H9 (cell line): ENCODE results near the gene MTHFS. TPM values are rescaled to one million over a fixed set of nuclear protein-coding genes. Genes with fewer than 3 reads are reported as not detected.

Experiments used
- DNase-seq: peaks from one replicate; pipeline ENCODE4 v3.0.0-alpha.2; 2017
- H2AFZ ChIP-seq: one replicate; pipeline ENCODE4 v1.6.1; 2013; ENCODE audit warnings: mild to moderate bottlenecking, low read length, control low read depth, moderate library complexity
- H2AK5ac ChIP-seq: 2 replicates; pipeline ENCODE4 v1.6.1; 2013; ENCODE audit warnings: low read length, control low read depth, mixed read lengths; ENCODE audit not compliant: insufficient read length
- H2BK120ac ChIP-seq: one replicate; pipeline ENCODE4 v1.6.1; 2013; ENCODE audit warnings: low read depth, mild to moderate bottlenecking, low read length, control low read depth, inconsistent platforms; ENCODE audit not compliant: poor library complexity, severe bottlenecking
- H2BK12ac ChIP-seq: 2 replicates; pipeline ENCODE4 v1.6.1; 2013; ENCODE audit warnings: low read length, control low read depth, mixed read lengths, low read depth; ENCODE audit not compliant: insufficient read length
- H2BK15ac ChIP-seq: 2 replicates; pipeline ENCODE4 v1.6.1; 2013; ENCODE audit warnings: low read depth, low read length, control low read depth
- H2BK20ac ChIP-seq: one replicate; pipeline ENCODE4 v1.6.1; 2013; ENCODE audit warnings: low read depth, mild to moderate bottlenecking, low read length, control low read depth, inconsistent platforms; ENCODE audit not compliant: poor library complexity, severe bottlenecking
- H2BK5ac ChIP-seq: 2 replicates; pipeline ENCODE4 v1.6.1; 2013; ENCODE audit warnings: low read length, control low read depth, mixed read lengths; ENCODE audit not compliant: insufficient read length
- H3K14ac ChIP-seq: 2 replicates; pipeline ENCODE4 v1.6.1; 2013; ENCODE audit warnings: low read length, control low read depth; ENCODE audit not compliant: insufficient read depth
- H3K18ac ChIP-seq: 2 replicates; pipeline ENCODE4 v1.6.1; 2013; ENCODE audit warnings: low read depth, mild to moderate bottlenecking, mixed read lengths, low read length, control low read depth; ENCODE audit not compliant: insufficient read length
- H3K23ac ChIP-seq: 2 replicates; pipeline ENCODE4 v1.6.1; 2013; ENCODE audit warnings: low read length, control low read depth, mixed read lengths, low read depth; ENCODE audit not compliant: insufficient read length
- H3K23me2 ChIP-seq: 2 replicates; pipeline ENCODE4 v1.6.1; 2013; ENCODE audit warnings: low read depth, mild to moderate bottlenecking, mixed read lengths, low read length, control low read depth; ENCODE audit not compliant: insufficient read length, poor library complexity, severe bottlenecking
- H3K27ac ChIP-seq: 2 replicates; pipeline ENCODE4 v1.5.1; 2013; ENCODE audit warnings: low read length, control low read depth, mixed read lengths, low read depth; ENCODE audit not compliant: insufficient read length
- H3K27me3 ChIP-seq: 2 replicates; pipeline ENCODE4 v1.6.1; 2013; ENCODE audit warnings: low read length, control low read depth, inconsistent platforms; ENCODE audit not compliant: insufficient read depth
- H3K4ac ChIP-seq: 2 replicates; pipeline ENCODE4 v1.6.1; 2013; ENCODE audit warnings: low read depth, mild to moderate bottlenecking, control low read depth, inconsistent platforms, low read length, moderate library complexity
- H3K4me1 ChIP-seq: 2 replicates; pipeline ENCODE4 v1.6.1; 2013; ENCODE audit warnings: low read length, control low read depth, inconsistent platforms; ENCODE audit not compliant: insufficient read depth
- H3K4me2 ChIP-seq: 2 replicates; pipeline ENCODE4 v1.6.1; 2013; ENCODE audit warnings: low read length, control low read depth, mixed read lengths; ENCODE audit not compliant: insufficient read length, insufficient read depth
- H3K56ac ChIP-seq: 2 replicates; pipeline ENCODE4 v1.6.1; 2013; ENCODE audit warnings: low read depth, mild to moderate bottlenecking, mixed read lengths, low read length, control low read depth; ENCODE audit not compliant: insufficient read length
- H3K79me1 ChIP-seq: 2 replicates; pipeline ENCODE4 v1.6.1; 2013; ENCODE audit warnings: low read depth, mild to moderate bottlenecking, moderate library complexity, low read length, control low read depth, inconsistent platforms; ENCODE audit not compliant: insufficient read depth, poor library complexity, severe bottlenecking
- H3K79me2 ChIP-seq: 2 replicates; pipeline ENCODE4 v1.6.1; 2013; ENCODE audit warnings: low read length, control low read depth, inconsistent platforms; ENCODE audit not compliant: insufficient read depth
- H3K9ac ChIP-seq: 2 replicates; pipeline ENCODE4 v1.6.1; 2013; ENCODE audit warnings: low read length, control low read depth, mixed read lengths; ENCODE audit not compliant: insufficient read length; ENCODE audit errors: extremely low read depth
- H3K9me3 ChIP-seq: one replicate; pipeline ENCODE4 v1.6.1; 2013; ENCODE audit warnings: low read depth, low read length, inconsistent platforms; ENCODE audit not compliant: control insufficient read depth
- H3T11ph ChIP-seq: one replicate; pipeline ENCODE4 v1.6.1; 2013; ENCODE audit warnings: mild to moderate bottlenecking, low read length, control low read depth, inconsistent platforms
- H4K20me1 ChIP-seq: one replicate; pipeline ENCODE4 v1.6.1; 2013; ENCODE audit not compliant: control insufficient read depth, insufficient read length, insufficient read depth
- H4K5ac ChIP-seq: 2 replicates; pipeline ENCODE4 v1.6.1; 2013; ENCODE audit warnings: low read depth, mild to moderate bottlenecking, mixed read lengths, low read length, control low read depth; ENCODE audit not compliant: insufficient read length
- H4K8ac ChIP-seq: replicated peaks from 2 replicates; pipeline ENCODE4 v1.6.1; 2013; ENCODE audit warnings: low read length, control low read depth, mixed read lengths, low read depth; ENCODE audit not compliant: insufficient read length
- H4K91ac ChIP-seq: 2 replicates; pipeline ENCODE4 v1.6.1; 2013; ENCODE audit warnings: low read depth, mild to moderate bottlenecking, moderate library complexity, mixed read lengths, low read length, control low read depth; ENCODE audit not compliant: insufficient read length
- H3K27ac Mint-ChIP-seq, 3 experiments: 2 replicates in 2 of 3; 3 replicates in 1 of 3; pipeline ENCODE4 v1.8.0; 2020 to 2021; ENCODE audit warnings: mixed read lengths in 3 of 3, mild to moderate bottlenecking in 1 of 3, moderate library complexity in 1 of 3
- H3K27me3 Mint-ChIP-seq: 2 replicates; pipeline ENCODE4 v1.8.0; 2021; ENCODE audit warnings: low read depth, mild to moderate bottlenecking, moderate library complexity, mixed read lengths
- H3K36me3 Mint-ChIP-seq, 3 experiments: 2 replicates in 2 of 3; 3 replicates in 1 of 3; pipeline ENCODE4 v1.8.0; 2020 to 2021; ENCODE audit warnings: low read depth in 3 of 3, mixed read lengths in 3 of 3; ENCODE audit not compliant: insufficient read depth in 1 of 3
- H3K4me1 Mint-ChIP-seq, 2 experiments: 2 replicates each; pipeline ENCODE4 v1.8.0; 2020; ENCODE audit warnings: mixed read lengths in 2 of 2
- H3K4me3 Mint-ChIP-seq, 2 experiments: 2 replicates in 1 of 2; 3 replicates in 1 of 2; pipeline ENCODE4 v1.8.0; 2020 to 2021; ENCODE audit warnings: mild to moderate bottlenecking in 2 of 2, mixed read lengths in 2 of 2, moderate library complexity in 1 of 2
- H3K9me3 Mint-ChIP-seq, 2 experiments: 2 replicates in 1 of 2; 3 replicates in 1 of 2; pipeline ENCODE4 v1.8.0; 2020; ENCODE audit warnings: mild to moderate bottlenecking in 2 of 2, mixed read lengths in 2 of 2, moderate library complexity in 1 of 2
- CTCF ChIP-seq: fragments of 200-600 bp; sonication (generic); conservative IDR thresholded peaks from 3 replicates; pipeline ENCODE4 v1.8.0; 2021; ENCODE audit warnings: antibody characterized with exemption, mild to moderate bottlenecking
- WGBS: extraction: QIAGEN DNeasy Blood & Tissue Kit; methylation state at CpG from one replicate; pipeline ENCODE4 v1.1.7; 2013; ENCODE audit warnings: missing lambda C conversion rate, low lambda C conversion rate, mixed read lengths; ENCODE audit not compliant: insufficient read length; ENCODE audit errors: extremely low coverage; 5-methylcytosine and 5-hydroxymethylcytosine counted together
- total RNA-seq: library from RNA; stranded (reverse); gene quantifications from 2 replicates; pipeline ENCODE4 v1.2.1, GENCODE V29; 2021

Gene MTHFS
- total RNA-seq, 1 experiment from 2014 or later: 36.9 TPM

- no peak overlapping the region for H4K5ac ChIP-seq
- no peak overlapping the region for H4K91ac ChIP-seq
- no peaks in the 10 kb centered on the region; a peak in 1 of 5 replicates for H3K9me3 Mint-ChIP-seq
- no peaks in the 10 kb centered on the region for H3K27me3 ChIP-seq
- no peak overlapping the region for H3K27ac ChIP-seq
- no peaks in the 10 kb centered on the region for H3K23me2 ChIP-seq
- H2AFZ ChIP-seq: no peak overlapping the region
- no peak overlapping the region for H2BK120ac ChIP-seq
- H3K18ac ChIP-seq: no peak overlapping the region
- no peak overlapping the region for H2BK15ac ChIP-seq
- H2BK12ac ChIP-seq: no peak overlapping the region
- no peaks in the 10 kb centered on the region for H3K36me3 Mint-ChIP-seq
- no peak for TF ChIP-seq CTCF
- H2BK5ac ChIP-seq: no peak overlapping the region
- no peak overlapping the region for H3K9ac ChIP-seq
- no peaks in the 10 kb centered on the region for H3K79me2 ChIP-seq
- H3K4me1 Mint-ChIP-seq: peaks cover 12 to 13% of the 10 kb centered on the region in 2 experiments
- H3K56ac ChIP-seq: no peak overlapping the region
- no peaks in the 10 kb centered on the region for H3K9me3 ChIP-seq
- no peak overlapping the region for H3T11ph ChIP-seq
- no peaks in the 10 kb centered on the region for H4K20me1 ChIP-seq
- no CpG with 5 or more reads among the region's 3 CpGs for WGBS
- no peak overlapping the region for H3K4ac ChIP-seq
- no peak overlapping the region for H4K8ac ChIP-seq
- H2AK5ac ChIP-seq: no peak overlapping the region
- no peak overlapping the region for H3K23ac ChIP-seq
- H3K4me3 Mint-ChIP-seq: no peak overlapping the region
- no peaks in the 10 kb centered on the region for H3K27me3 Mint-ChIP-seq
- H3K4me1 ChIP-seq: peaks cover 2% of the 10 kb centered on the region
- no peak overlapping the region for H3K4me2 ChIP-seq
- no peaks in the 10 kb centered on the region for H3K79me1 ChIP-seq
- H2BK20ac ChIP-seq: no peak overlapping the region
- no peak overlapping the region for H3K14ac ChIP-seq
- H3K27ac Mint-ChIP-seq: peak overlapping the region in 1 of 3 experiments; percentile 1; a peak in 4 of 7 replicates
- no peak for DNase-seq
Observed at GRCh38 chr15:79812541-79812940, 84.3 kb downstream of the MTHFS start.
